Small intestine (tissue), 7 donors: ENCODE measurements around the gene IL1R2. TPM values are rescaled to one million over a fixed set of nuclear protein-coding genes. Genes with fewer than 3 reads are reported as not detected.

Experiments used
- DNase-seq, 2 donors: peaks; one replicate each; pipeline versions ENCODE4 v3.0.0 to v3.0.0-alpha.2; 2013
- FAIRE-seq: peaks from 2 replicates; lab custom pipeline; 2012; peaks lifted over from hg19 to GRCh38; lab: Jason Lieb, UNC
- H3K27ac ChIP-seq, 3 donors: one replicate each; pipeline ENCODE4 v1.5.1; 2013; ENCODE audit warnings: low read length in 2 of 3, mild to moderate bottlenecking in 2 of 3, control low read depth in 1 of 3, inconsistent platforms in 1 of 3, low read depth in 1 of 3, moderate library complexity in 1 of 3
- H3K27me3 ChIP-seq, 3 donors: one replicate each; pipeline ENCODE4 v1.6.1; 2013; ENCODE audit warnings: low read length in 3 of 3, inconsistent platforms in 1 of 3; ENCODE audit not compliant: control insufficient read depth in 3 of 3, insufficient read depth in 3 of 3
- H3K36me3 ChIP-seq, 3 donors: one replicate each; pipeline ENCODE4 v1.6.1; 2013; ENCODE audit warnings: low read length in 3 of 3, inconsistent platforms in 1 of 3, low read depth in 1 of 3, mild to moderate bottlenecking in 1 of 3, moderate library complexity in 1 of 3; ENCODE audit not compliant: control insufficient read depth in 3 of 3, insufficient read depth in 2 of 3
- H3K4me1 ChIP-seq, 3 donors: one replicate each; pipeline ENCODE4 v1.6.1; 2013; ENCODE audit warnings: low read length in 2 of 3, inconsistent platforms in 1 of 3, low read depth in 1 of 3, mild to moderate bottlenecking in 1 of 3, moderate library complexity in 1 of 3; ENCODE audit not compliant: control insufficient read depth in 3 of 3, insufficient read depth in 2 of 3
- H3K4me3 ChIP-seq, 3 donors: one replicate each; pipeline ENCODE4 v1.5.1; 2013; ENCODE audit warnings: low read length in 3 of 3, control low read depth in 1 of 3, inconsistent platforms in 1 of 3, low read depth in 1 of 3, mild to moderate bottlenecking in 1 of 3, moderate library complexity in 1 of 3
- H3K9me3 ChIP-seq, 2 donors: one replicate each; pipeline ENCODE4 v1.6.1; 2013; ENCODE audit warnings: low read depth in 1 of 2, low read length in 1 of 2; ENCODE audit not compliant: control insufficient read depth in 2 of 2, insufficient read depth in 1 of 2
- WGBS, 3 donors: extraction: QIAGEN DNeasy Blood & Tissue Kit; methylation state at CpG; one replicate each; pipeline ENCODE4 v1.1.7; 2013; 5-methylcytosine and 5-hydroxymethylcytosine counted together
- polyA plus RNA-seq, 4 donors: library from polyadenylated mRNA; stranded (reverse) in 3 of 4; unstranded in 1 of 4; fragments of 200-250 nt in 3 of 4; fragments of 120-200 nt in 1 of 4; gene quantifications; one replicate each; pipeline versions ENCODE4 v1.2.1 to v1.2.3, GENCODE V29; 2013
- donor health status: healthy with polysubstance abuse.
- donor health status: control.
- donor health status: control.
- donor health status: Bipolar disorder and iron deficiency.
- donor health status: healthy.

The IL1R2 gene
- polyA plus RNA-seq, 4 donors: 1.5 to 5.2 (median 2.7) TPM

DNA sequence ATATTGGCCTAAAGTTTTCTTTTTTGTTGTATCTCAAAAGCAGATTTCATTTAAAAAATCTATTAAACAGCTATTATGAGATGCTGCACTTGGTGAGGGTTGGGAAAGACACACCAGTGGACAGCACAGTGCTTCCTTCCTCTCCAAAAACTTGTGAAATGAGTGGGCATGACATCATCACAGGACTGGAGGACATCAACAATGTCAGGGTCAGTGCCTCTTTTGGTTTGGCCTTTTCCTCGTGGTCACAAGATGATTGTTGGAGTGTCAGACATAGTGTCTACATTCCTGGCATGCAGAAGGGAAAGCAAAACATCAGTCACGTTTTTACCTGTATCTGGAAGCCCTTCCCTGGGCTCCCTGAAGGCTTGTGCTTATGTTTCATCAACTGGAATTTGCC is 49.6 kb downstream of the IL1R2 start:
- Histone ChIP-seq H3K36me3 (no peaks in the 10 kb centered on the region), H3K9me3 (no peaks in the 10 kb centered on the region), H3K4me1 (peaks cover 0 to 2% (median 0%) of the 10 kb centered on the region in 3 donors), H3K27me3 (peaks cover 0 to 11% (median 0%) of the 10 kb centered on the region in 3 donors), H3K27ac (peak overlapping the region in 1 of 3 donors; percentile 61), H3K4me3 (no peak overlapping the region)
- DNase-seq: peak in 1 of 2 donors; percentile 11
- no peak for FAIRE-seq
- 23 to 38% (median 34%) methylated on average over 2 of the region's 2 CpGs for WGBS, 3 donors

DNA sequence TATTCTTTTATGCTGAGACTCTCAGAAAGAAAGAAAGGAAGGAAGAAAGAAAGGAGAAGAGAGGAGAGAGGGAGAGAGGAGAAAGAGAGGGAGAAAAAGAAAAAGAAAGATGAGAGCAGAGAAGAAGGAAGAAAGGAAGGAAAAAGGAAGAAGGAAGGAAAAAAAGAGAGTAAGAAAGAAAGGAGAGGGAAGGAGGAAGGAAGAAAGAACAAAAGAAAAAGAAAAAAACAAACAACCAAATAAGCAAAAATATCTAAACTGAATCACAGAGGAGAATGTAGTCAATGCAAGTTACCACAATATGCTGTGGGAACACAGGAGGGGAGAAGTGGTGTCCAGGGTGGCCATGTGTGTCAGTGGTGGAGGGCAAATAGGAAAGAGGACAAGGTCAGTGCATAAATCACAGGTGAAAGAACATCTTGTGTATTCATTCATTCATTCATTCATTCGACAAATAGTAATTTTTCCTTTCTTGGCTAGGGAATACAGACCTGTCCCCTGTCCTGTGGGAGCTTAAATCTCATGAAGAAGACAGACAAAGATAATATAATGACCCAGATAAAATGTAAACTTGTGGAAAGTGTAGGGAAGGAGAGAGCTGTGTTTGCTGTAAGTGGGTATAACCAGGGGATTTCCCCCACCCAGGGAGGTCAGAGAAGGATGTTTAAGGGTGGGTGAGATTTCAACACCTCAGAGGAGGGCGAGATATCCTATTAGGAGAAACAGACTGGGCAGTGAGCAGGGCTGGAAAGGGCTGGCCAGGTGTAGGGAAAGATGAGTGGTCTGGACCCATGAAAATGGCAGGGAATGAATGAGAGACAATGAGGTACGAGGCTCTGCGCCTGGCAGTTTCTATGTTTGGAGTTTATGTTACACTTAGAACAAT is 50.7 kb downstream of the IL1R2 start:
- H3K4me1 ChIP-seq: peaks cover 0 to 2% (median 0%) of the 10 kb centered on the region in 3 donors
- peaks cover 0 to 11% (median 0%) of the 10 kb centered on the region in 3 donors for H3K27me3 ChIP-seq
- peak overlapping the region in 1 of 3 donors; percentile 61 for H3K27ac ChIP-seq
- FAIRE-seq (no peak), DNase-seq (no peak)
- WGBS, 3 donors: 81 to 86% (median 84%) methylated on average over 4 of the region's 4 CpGs
- no peak overlapping the region for H3K4me3 ChIP-seq
- H3K36me3 ChIP-seq: no peaks in the 10 kb centered on the region
- H3K9me3 ChIP-seq: no peaks in the 10 kb centered on the region

DNA sequence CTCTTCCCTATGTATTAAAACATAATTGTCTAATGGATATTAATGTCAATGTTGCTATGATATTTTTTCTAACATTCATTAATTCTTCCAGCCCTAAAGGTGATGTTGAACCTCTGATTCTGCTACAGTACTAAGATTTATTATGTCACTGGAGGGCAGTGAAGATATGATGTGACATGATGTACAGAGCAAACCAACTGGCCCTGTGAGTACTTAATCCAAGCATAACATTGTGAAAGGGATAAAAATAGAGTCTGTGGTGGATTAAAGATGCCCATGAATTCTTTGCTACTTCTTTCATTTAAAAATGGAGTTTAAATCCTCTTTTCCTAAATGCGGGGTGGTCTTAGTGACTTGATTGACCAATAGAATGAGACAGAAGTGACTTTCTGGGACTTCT is 51.8 kb downstream of the IL1R2 start:
- Histone ChIP-seq H3K4me1 (peaks cover 0 to 2% (median 0%) of the 10 kb centered on the region in 3 donors), H3K27ac (peak overlapping the region in 1 of 3 donors; percentile 37), H3K9me3 (no peaks in the 10 kb centered on the region), H3K4me3 (no peak overlapping the region), H3K27me3 (peaks cover 0 to 11% (median 0%) of the 10 kb centered on the region in 3 donors), H3K36me3 (no peaks in the 10 kb centered on the region)
- FAIRE-seq (no peak), DNase-seq (no peak)
- 88 to 97% (median 96%) methylated on average over 1 of the region's 1 CpG for WGBS, 3 donors

DNA sequence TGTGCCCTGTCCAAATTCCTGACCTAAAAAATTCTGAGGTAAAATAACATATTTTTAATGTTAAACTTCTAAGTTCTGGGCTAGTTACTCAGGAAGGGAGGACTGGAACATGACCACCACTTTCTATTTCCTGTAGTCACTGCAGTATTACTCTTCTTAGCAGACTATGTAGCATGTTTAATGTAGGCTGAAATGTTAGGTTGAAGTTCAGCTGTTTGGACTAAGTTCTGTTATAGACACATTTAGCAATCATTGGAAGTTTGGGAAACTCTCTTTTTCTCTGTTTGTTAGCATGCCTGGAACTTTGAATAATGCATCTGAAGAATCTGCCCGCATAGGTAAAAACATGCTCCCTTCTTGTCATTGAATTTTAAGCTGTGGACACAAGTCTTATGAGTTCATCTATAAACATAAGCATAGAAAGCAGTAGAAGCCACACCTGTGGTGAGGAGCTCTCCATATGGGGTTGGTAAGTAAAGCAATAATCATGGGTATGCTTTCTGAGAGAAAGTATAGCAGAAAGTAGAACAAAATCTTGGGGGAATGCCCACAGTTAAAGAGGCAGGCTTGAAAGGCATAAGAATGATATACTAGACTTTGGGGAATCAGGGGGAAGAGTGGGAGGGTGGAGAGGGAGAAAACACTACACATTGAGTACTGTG is 52.6 kb downstream of the IL1R2 start:
- H3K4me1 ChIP-seq: peaks cover 0 to 2% (median 0%) of the 10 kb centered on the region in 3 donors
- no peaks in the 10 kb centered on the region for H3K36me3 ChIP-seq
- FAIRE-seq (no peak), DNase-seq (no peak)
- peak overlapping the region in 1 of 3 donors; percentile 46 for H3K27ac ChIP-seq
- H3K4me3 ChIP-seq: no peak overlapping the region
- H3K9me3 ChIP-seq: no peaks in the 10 kb centered on the region
- WGBS, 3 donors: 91 to 97% (median 92%) methylated on average over 1 of the region's 1 CpG
- peaks cover 0 to 11% (median 0%) of the 10 kb centered on the region in 3 donors for H3K27me3 ChIP-seq

DNA sequence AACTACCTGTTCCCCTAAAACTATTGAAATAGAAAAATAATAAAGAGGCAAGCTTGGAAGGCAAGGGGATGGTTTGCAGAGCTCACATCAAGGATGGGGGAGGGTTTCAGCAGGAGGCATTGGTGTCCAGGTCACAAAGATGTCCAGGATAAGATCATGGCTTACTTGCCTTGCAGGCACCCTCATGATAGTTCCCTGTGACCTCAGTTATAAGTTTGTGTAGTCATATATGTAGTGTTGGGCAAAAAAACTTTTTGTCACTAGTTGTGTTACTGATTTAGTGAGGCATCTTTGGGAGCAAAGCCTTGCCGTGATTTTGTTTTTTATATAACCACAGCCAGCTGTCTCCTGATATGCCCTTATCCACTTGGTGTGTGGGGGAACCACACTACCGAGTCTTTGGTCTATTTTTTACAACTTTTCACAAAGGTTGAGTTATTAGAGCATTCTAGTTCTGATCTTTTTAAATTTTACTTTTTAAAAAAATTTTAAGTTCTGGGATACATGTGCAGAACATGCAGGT is 53.3 kb downstream of the IL1R2 start:
- FAIRE-seq (no peak), DNase-seq (no peak)
- no peaks in the 10 kb centered on the region for H3K9me3 ChIP-seq
- peaks cover 0 to 11% (median 0%) of the 10 kb centered on the region in 3 donors for H3K27me3 ChIP-seq
- H3K27ac ChIP-seq: peak overlapping the region in 1 of 3 donors; percentile 93
- H3K4me1 ChIP-seq: peaks cover 0 to 2% (median 0%) of the 10 kb centered on the region in 3 donors
- H3K4me3 ChIP-seq: no peak overlapping the region
- no peaks in the 10 kb centered on the region for H3K36me3 ChIP-seq
- 43 to 68% (median 55%) methylated on average over 2 of the region's 2 CpGs for WGBS, 3 donors

DNA sequence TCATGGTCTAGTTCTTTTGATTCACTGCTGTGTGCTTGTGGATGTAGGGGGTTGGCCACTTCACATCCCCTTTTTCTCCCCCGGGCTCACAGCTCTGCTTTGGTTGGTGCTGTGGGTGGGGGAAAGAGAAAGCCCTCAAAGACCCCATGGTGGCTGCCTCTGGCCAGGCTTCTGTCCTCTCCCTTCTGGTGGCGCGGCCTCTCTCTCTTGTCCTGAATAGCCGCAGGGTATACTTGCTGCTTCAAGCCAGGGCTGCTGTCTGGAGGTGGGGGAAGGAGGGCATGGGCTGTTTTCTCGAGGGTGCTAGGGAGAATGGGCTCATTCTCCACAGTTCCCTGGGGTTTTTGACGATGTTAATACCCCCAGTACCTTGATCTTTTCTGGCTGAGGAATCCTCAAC is 53.9 kb downstream of the IL1R2 start:
- 72 to 85% (median 72%) methylated on average over 6 of the region's 6 CpGs for WGBS, 3 donors
- H3K4me1 ChIP-seq: peaks cover 0 to 2% (median 0%) of the 10 kb centered on the region in 3 donors
- no peak overlapping the region for H3K4me3 ChIP-seq
- no peaks in the 10 kb centered on the region for H3K9me3 ChIP-seq
- H3K27ac ChIP-seq: peak overlapping the region in 2 of 3 donors; percentile 69 to 93
- no peaks in the 10 kb centered on the region for H3K36me3 ChIP-seq
- FAIRE-seq: no peak
- no peak for DNase-seq
- peaks cover 0 to 11% (median 0%) of the 10 kb centered on the region in 3 donors for H3K27me3 ChIP-seq

DNA sequence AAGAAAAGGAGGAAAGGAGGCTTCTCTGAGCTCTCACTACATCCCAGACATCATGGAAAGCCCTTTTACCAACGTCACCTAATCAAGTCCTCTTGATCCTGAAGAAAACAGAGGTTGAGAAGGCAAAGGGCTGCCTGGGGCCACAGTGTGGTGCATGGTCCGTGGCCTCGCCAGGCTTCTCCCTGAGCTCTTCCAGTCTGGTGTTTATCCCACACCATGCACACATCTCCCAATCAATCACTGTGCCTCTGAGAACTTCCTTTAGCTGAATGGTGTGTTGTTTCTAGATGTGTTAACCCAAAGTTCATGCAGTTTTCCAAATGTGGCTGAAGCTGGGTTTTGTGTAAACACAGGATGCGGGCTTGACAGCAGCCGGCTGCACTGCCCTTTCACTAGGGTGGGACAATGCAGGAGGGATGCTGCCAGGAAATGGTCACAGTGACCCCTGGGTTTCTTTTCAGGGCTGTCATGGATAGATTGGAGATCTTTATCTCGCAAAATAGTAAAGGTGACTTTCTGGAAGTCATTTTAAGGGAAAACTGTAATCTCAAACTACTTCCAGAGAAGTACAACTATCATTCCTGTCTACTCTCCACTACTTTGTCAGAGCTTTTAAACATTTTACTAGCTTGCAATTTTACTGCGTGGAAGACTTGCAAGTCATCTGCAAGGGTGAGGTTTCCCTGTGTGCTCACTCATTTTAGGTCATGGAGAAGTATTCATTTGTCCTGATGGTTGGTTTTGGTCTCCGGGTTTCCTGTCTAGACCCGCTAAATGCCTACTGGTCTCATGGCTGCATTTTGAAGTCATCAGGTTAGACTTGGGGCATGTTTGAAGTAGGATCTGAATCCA is 54.6 kb downstream of the IL1R2 start:
- H3K4me3 ChIP-seq: no peak overlapping the region
- peaks cover 0 to 11% (median 0%) of the 10 kb centered on the region in 3 donors for H3K27me3 ChIP-seq
- H3K36me3 ChIP-seq: no peaks in the 10 kb centered on the region
- H3K27ac ChIP-seq: peak overlapping the region in 2 of 3 donors; percentile 69 to 93
- no peaks in the 10 kb centered on the region for H3K9me3 ChIP-seq
- WGBS, 3 donors: 51 to 64% (median 60%) methylated on average over 9 of the region's 9 CpGs
- FAIRE-seq (no peak), DNase-seq (no peak)
- peaks cover 0 to 2% (median 0%) of the 10 kb centered on the region in 3 donors for H3K4me1 ChIP-seq
